Activated T-helper 1 cell treated with anti-CD3 and anti-CD28 coated beads, Interleukin-12 subunit alpha, Interleukin-12 subunit beta, Interleukin-2, Interleukin-4 antibody, amounts not matched to agents 30 ng/mL and 10 ng/mL and 1 ng/mL, durations not matched to agents 14 hours and 24 hours and 36 hours (primary cell): Measurements from ENCODE around the gene GABBR2. TPM values are rescaled to one million over a fixed set of nuclear protein-coding genes. Genes with fewer than 3 reads are reported as not detected.

Source experiments
- DNase-seq: peaks from one replicate; pipeline ENCODE4 v3.0.0; 2021; ENCODE audit warnings: low spot score
- H3K27ac Mint-ChIP-seq: one replicate; pipeline ENCODE4 v1.8.0; 2021; ENCODE audit warnings: mild to moderate bottlenecking, mixed read lengths
- H3K27me3 Mint-ChIP-seq: one replicate; pipeline ENCODE4 v1.8.0; 2022; ENCODE audit warnings: mild to moderate bottlenecking, moderate library complexity, mixed read lengths; ENCODE audit not compliant: insufficient read depth
- H3K36me3 Mint-ChIP-seq: one replicate; pipeline ENCODE4 v1.8.0; 2021; ENCODE audit warnings: low read depth, mixed read lengths
- H3K4me1 Mint-ChIP-seq: one replicate; pipeline ENCODE4 v1.8.0; 2021; ENCODE audit warnings: low read depth, mixed read lengths
- H3K4me3 Mint-ChIP-seq: one replicate; pipeline ENCODE4 v1.8.0; 2021; ENCODE audit warnings: mild to moderate bottlenecking, moderate library complexity, mixed read lengths
- H3K9me3 Mint-ChIP-seq: one replicate; pipeline ENCODE4 v1.8.0; 2021; ENCODE audit warnings: mixed read lengths
- intact Hi-C: fragments of 100-400 bp; cut with micrococcal nuclease; formaldehyde crosslinking; loops from one replicate; pipeline ENCODE4 v1.15.1; 2024
- total RNA-seq: library from RNA; stranded (reverse); gene quantifications from 2 replicates; pipeline ENCODE4 v1.2.3, GENCODE V29; 2022

The GABBR2 gene
- total RNA-seq, 1 donor from 2014 or later = not detected

GRCh38 chr9:98709968-98710965 lies 1.5 kb upstream of the GABBR2 start:
- intact Hi-C loops = no loop called here
- Mint-ChIP-seq H3K27ac (no peak overlapping the region), H3K36me3 (no peaks in the 10 kb centered on the region), H3K4me3 (no peak overlapping the region), H3K4me1 (no peaks in the 10 kb centered on the region), H3K9me3 (no peaks in the 10 kb centered on the region), H3K27me3 (peaks cover 51% of the 10 kb centered on the region)
- no peak for DNase-seq

- Mint-ChIP-seq H3K27me3 (peaks cover 63% of the 10 kb centered on the region), H3K36me3 (no peaks in the 10 kb centered on the region), H3K4me1 (no peaks in the 10 kb centered on the region), H3K27ac (no peak overlapping the region), H3K9me3 (no peaks in the 10 kb centered on the region), H3K4me3 (no peak overlapping the region)
- intact Hi-C loops = no loop called here
- no peak for DNase-seq
These were observed 417 bp downstream of the GABBR2 start for GRCh38 chr9:98708103-98708932.

- Mint-ChIP-seq H3K36me3 (no peaks in the 10 kb centered on the region), H3K27me3 (peaks cover 63% of the 10 kb centered on the region), H3K27ac (no peak overlapping the region), H3K4me3 (no peak overlapping the region), H3K9me3 (no peaks in the 10 kb centered on the region), H3K4me1 (no peaks in the 10 kb centered on the region)
- intact Hi-C loops = no loop called here
- DNase-seq = no peak
These were observed 1.3 kb downstream of the GABBR2 start for GRCh38 chr9:98707166-98708102.

GRCh38 chr9:98706651-98707165 lies 2.0 kb downstream of the GABBR2 start:
- no peak for DNase-seq
- H3K27me3 Mint-ChIP-seq = peaks cover 64% of the 10 kb centered on the region
- no peak overlapping the region for H3K27ac Mint-ChIP-seq
- no peaks in the 10 kb centered on the region for H3K4me1 Mint-ChIP-seq
- intact Hi-C loops = no loop called here
- H3K9me3 Mint-ChIP-seq = no peaks in the 10 kb centered on the region
- H3K36me3 Mint-ChIP-seq = no peaks in the 10 kb centered on the region
- no peak overlapping the region for H3K4me3 Mint-ChIP-seq

GRCh38 chr9:98702835-98703380 lies 5.8 kb downstream of the GABBR2 start:
- DNase-seq = no peak
- peaks cover 40% of the 10 kb centered on the region for H3K27me3 Mint-ChIP-seq
- no peaks in the 10 kb centered on the region for H3K36me3 Mint-ChIP-seq
- H3K27ac Mint-ChIP-seq = no peak overlapping the region
- no peaks in the 10 kb centered on the region for H3K4me1 Mint-ChIP-seq
- H3K4me3 Mint-ChIP-seq = no peak overlapping the region
- intact Hi-C loops = no loop called here
- H3K9me3 Mint-ChIP-seq = no peaks in the 10 kb centered on the region

GRCh38 chr9:98702340-98702739 lies 6.4 kb downstream of the GABBR2 start:
- no peak overlapping the region for H3K27ac Mint-ChIP-seq
- H3K36me3 Mint-ChIP-seq = no peaks in the 10 kb centered on the region
- H3K27me3 Mint-ChIP-seq = peaks cover 38% of the 10 kb centered on the region
- intact Hi-C loops = no loop called here
- H3K4me3 Mint-ChIP-seq = no peak overlapping the region
- no peaks in the 10 kb centered on the region for H3K4me1 Mint-ChIP-seq
- DNase-seq = no peak
- no peaks in the 10 kb centered on the region for H3K9me3 Mint-ChIP-seq

- intact Hi-C loops = no loop called here
- no peak for DNase-seq
- Mint-ChIP-seq H3K27ac (no peak overlapping the region), H3K36me3 (no peaks in the 10 kb centered on the region), H3K4me3 (no peak overlapping the region), H3K27me3 (peaks cover 30% of the 10 kb centered on the region), H3K9me3 (no peaks in the 10 kb centered on the region), H3K4me1 (no peaks in the 10 kb centered on the region)
These were observed 7.2 kb downstream of the GABBR2 start for GRCh38 chr9:98701576-98701975.

- Mint-ChIP-seq H3K9me3 (no peaks in the 10 kb centered on the region), H3K4me3 (no peak overlapping the region), H3K36me3 (no peaks in the 10 kb centered on the region), H3K4me1 (no peaks in the 10 kb centered on the region), H3K27me3 (peaks cover 23% of the 10 kb centered on the region), H3K27ac (no peak overlapping the region)
- no peak for DNase-seq
- intact Hi-C loops = no loop called here
These were observed 7.9 kb downstream of the GABBR2 start for GRCh38 chr9:98700801-98701200.

GRCh38 chr9:98698856-98699255 lies 9.9 kb downstream of the GABBR2 start:
- DNase-seq = no peak
- H3K27me3 Mint-ChIP-seq = peaks cover 7% of the 10 kb centered on the region

GRCh38 chr9:98694943-98695342 lies 13.8 kb downstream of the GABBR2 start:
- H3K27ac Mint-ChIP-seq = no peak overlapping the region

More at GRCh38 chr9:98698856-98699255, 9.9 kb downstream of the GABBR2 start:
- intact Hi-C loops = no loop called here
- Mint-ChIP-seq H3K36me3 (no peaks in the 10 kb centered on the region), H3K4me1 (no peaks in the 10 kb centered on the region), H3K9me3 (no peaks in the 10 kb centered on the region), H3K27ac (no peak overlapping the region), H3K4me3 (no peak overlapping the region)

GRCh38 chr9:98692392-98692791 lies 16.3 kb downstream of the GABBR2 start:
- H3K27me3 Mint-ChIP-seq = no peaks in the 10 kb centered on the region
- H3K36me3 Mint-ChIP-seq = no peaks in the 10 kb centered on the region
- intact Hi-C loops = no loop called here

More at GRCh38 chr9:98694943-98695342, 13.8 kb downstream of the GABBR2 start:
- DNase-seq = no peak
- intact Hi-C loops = no loop called here
- Mint-ChIP-seq H3K4me1 (no peaks in the 10 kb centered on the region), H3K4me3 (no peak overlapping the region), H3K27me3 (no peaks in the 10 kb centered on the region), H3K36me3 (no peaks in the 10 kb centered on the region), H3K9me3 (no peaks in the 10 kb centered on the region)

GRCh38 chr9:98691890-98692289 lies 16.8 kb downstream of the GABBR2 start:
- no peak for DNase-seq
- intact Hi-C loops = no loop called here
- no peaks in the 10 kb centered on the region for H3K27me3 Mint-ChIP-seq
- no peak overlapping the region for H3K4me3 Mint-ChIP-seq
- H3K9me3 Mint-ChIP-seq = no peaks in the 10 kb centered on the region
- H3K27ac Mint-ChIP-seq = no peak overlapping the region
- no peaks in the 10 kb centered on the region for H3K36me3 Mint-ChIP-seq
- H3K4me1 Mint-ChIP-seq = no peaks in the 10 kb centered on the region

More at GRCh38 chr9:98692392-98692791, 16.3 kb downstream of the GABBR2 start:
- no peaks in the 10 kb centered on the region for H3K9me3 Mint-ChIP-seq
- H3K4me3 Mint-ChIP-seq = no peak overlapping the region
- no peak overlapping the region for H3K27ac Mint-ChIP-seq
- no peaks in the 10 kb centered on the region for H3K4me1 Mint-ChIP-seq
- no peak for DNase-seq
